Body of pancreas (tissue), 4 donors: Measurements from ENCODE around the gene IFIH1. TPM values are rescaled to one million over a fixed set of nuclear protein-coding genes. Genes with fewer than 3 reads are reported as not detected.

ENCODE experiments used
- ATAC-seq: fragments of 150-250 bp; one replicate; pipeline ENCODE4 v1.9.1; 2016
- DNase-seq, 4 donors: peaks; one replicate each; pipeline ENCODE4 v3.0.0-alpha.2; 2019
- H3K27ac ChIP-seq, 4 donors: fragments of 200-600 bp; sonication (generic); 1 replicate in 3 of 4; 2 replicates in 1 of 4; pipeline versions ENCODE4 v1.5.1 to v1.6.1; 2016 to 2019; ENCODE audit warnings: mild to moderate bottlenecking in 1 of 4, mixed read lengths in 1 of 4, moderate library complexity in 1 of 4
- H3K27me3 ChIP-seq, 2 donors: fragments of 200-600 bp; sonication (generic); one replicate each; pipeline ENCODE4 v1.6.0; 2016; ENCODE audit warnings: mild to moderate bottlenecking in 1 of 2
- H3K36me3 ChIP-seq, 2 donors: fragments of 200-600 bp; sonication (generic); replicated peaks in 1 of 2; 2 replicates each; pipeline ENCODE4 v1.5.1; 2016; ENCODE audit warnings: low read depth in 2 of 2; ENCODE audit not compliant: insufficient read depth in 1 of 2
- H3K4me1 ChIP-seq: fragments of 200-600 bp; sonication (generic); one replicate; pipeline ENCODE4 v1.6.0; 2016
- H3K4me3 ChIP-seq, 2 donors: fragments of 200-600 bp; sonication (generic); 1 replicate in 1 of 2; 2 replicates in 1 of 2; pipeline ENCODE4 v1.5.1; 2016 to 2019
- H3K9me3 ChIP-seq, 3 donors: fragments of 200-600 bp; sonication (generic); 1 replicate in 2 of 3; 2 replicates in 1 of 3; pipeline ENCODE4 v1.5.1; 2016
- CTCF ChIP-seq, 7 experiments: fragments of 450-650 bp in 4 of 7; fragments of 200-600 bp in 3 of 7; sonication (generic) in 3 of 7; IDR thresholded peaks; one replicate each; pipeline ENCODE4 v1.5.1; 2016 to 2019; ENCODE audit warnings: antibody characterized with exemption in 7 of 7
- POLR2A ChIP-seq, 3 donors: fragments of 450-650 bp; IDR thresholded peaks; one replicate each; pipeline ENCODE4 v1.6.1; 2016; ENCODE audit warnings: antibody characterized with exemption in 3 of 3, mild to moderate bottlenecking in 2 of 3
- WGBS, 2 donors: methylation state at CpG; one replicate each; pipeline ENCODE4 v1.1.5; 2017; 5-methylcytosine and 5-hydroxymethylcytosine counted together
- intact Hi-C: fragments of 100-400 bp; cut with DNase I; formaldehyde crosslinking; loops from one replicate; pipeline ENCODE4 v1.15.1; 2023
- total RNA-seq, 2 donors: library from RNA; depleted of rRNA; stranded (reverse); fragments of >200 nt; gene quantifications; one replicate each; pipeline ENCODE4 v1.1.0, GENCODE V29; 2016

IFIH1 gene
- total RNA-seq, 2 donors from 2014 or later = 12.5 to 13.2 TPM

- no peaks in the 10 kb centered on the region for H3K9me3 ChIP-seq
- no peaks in the 10 kb centered on the region for H3K27me3 ChIP-seq
- no peaks in the 10 kb centered on the region for H3K4me1 ChIP-seq
- intact Hi-C loops = no loop called here
- no peak overlapping the region for H3K4me3 ChIP-seq
- ATAC-seq (no peak), DNase-seq (no peak)
- 25 to 34% methylated on average over 1 of the region's 1 CpG for whole genome bisulfite sequencing, 2 donors
- no peaks in the 10 kb centered on the region for H3K36me3 ChIP-seq
- no peak overlapping the region for H3K27ac ChIP-seq
- TF ChIP-seq CTCF (IDR thresholded peaks at IDR 0.05) (no peak), POLR2A (IDR thresholded peaks at IDR 0.05) (no peak)
These were observed 16.6 kb downstream of the IFIH1 start for GRCh38 chr2:162301877-162302276.

- H3K27ac ChIP-seq = no peak overlapping the region
- no peaks in the 10 kb centered on the region for H3K4me1 ChIP-seq
- H3K4me3 ChIP-seq = no peak overlapping the region
- H3K27me3 ChIP-seq = no peaks in the 10 kb centered on the region
- no peaks in the 10 kb centered on the region for H3K9me3 ChIP-seq
- peak; percentile 82 for ATAC-seq
- intact Hi-C loops = no loop called here
- H3K36me3 ChIP-seq = no peaks in the 10 kb centered on the region
- DNase-seq = peak; percentile 48 to 61 (median 58)
- TF ChIP-seq POLR2A (IDR thresholded peaks at IDR 0.05) = no peak
- TF ChIP-seq CTCF (IDR thresholded peaks at IDR 0.05) = peak; percentile 65 to 95 (median 72)
- 4 to 6% methylated on average over 6 of the region's 6 CpGs for WGBS, 2 donors
These were observed 17.2 kb downstream of the IFIH1 start for GRCh38 chr2:162301151-162301804.

- ATAC-seq = no peak
- no peaks in the 10 kb centered on the region for H3K36me3 ChIP-seq
- no peak for TF ChIP-seq CTCF (IDR thresholded peaks at IDR 0.05)
- TF ChIP-seq POLR2A (IDR thresholded peaks at IDR 0.05) = no peak
- DNase-seq = no peak
- no peak overlapping the region for H3K4me3 ChIP-seq
- H3K9me3 ChIP-seq = no peaks in the 10 kb centered on the region
- H3K4me1 ChIP-seq = no peaks in the 10 kb centered on the region
- no peaks in the 10 kb centered on the region for H3K27me3 ChIP-seq
- no peak overlapping the region for H3K27ac ChIP-seq
- intact Hi-C loops = no loop called here
These were observed 18.2 kb downstream of the IFIH1 start for GRCh38 chr2:162300266-162300665.

GRCh38 chr2:162298669-162299335, 19.7 kb downstream of the IFIH1 start:
- Histone ChIP-seq H3K9me3 (no peaks in the 10 kb centered on the region), H3K36me3 (no peaks in the 10 kb centered on the region), H3K4me3 (no peak overlapping the region), H3K27me3 (no peaks in the 10 kb centered on the region), H3K27ac (no peak overlapping the region), H3K4me1 (no peaks in the 10 kb centered on the region)
- intact Hi-C loops = loop anchor here (5.0 kb wide), 1 partner anchor 77 kb away; no protein-coding TSS in a partner anchor
- no peak for ATAC-seq
- DNase-seq = no peak
- TF ChIP-seq POLR2A (IDR thresholded peaks at IDR 0.05) (no peak), CTCF (IDR thresholded peaks at IDR 0.05) (no peak)
- WGBS, 2 donors = 86 to 90% methylated on average over 9 of the region's 9 CpGs
